OCI-LY3 (cell line): Measurements from ENCODE around the gene IZUMO2.
A peak's percentile ranks its signal among the peaks of the same experiment; 100 is the strongest.

ENCODE experiments used
- H2AFZ ChIP-seq: fragments of 200-600, 300-600 bp; shearing (Covaris generic); 2 replicates; pipeline ENCODE4 v1.6.0; 2014; ENCODE audit warnings: antibody characterized with exemption, low read depth, low read length
- H3K27ac ChIP-seq: fragments of 200-600, 300-600 bp; sonication (generic); 2 replicates; pipeline ENCODE4 v1.5.1; 2014; ENCODE audit warnings: mild to moderate bottlenecking, low read length, moderate library complexity, mixed read lengths
- H3K27me3 ChIP-seq: fragments of 200-600, 300-600 bp; sonication (generic); 2 replicates; pipeline ENCODE4 v1.6.1; 2014; ENCODE audit warnings: low read depth, low read length, mixed read lengths
- H3K36me3 ChIP-seq: fragments of 200-600, 300-600 bp; sonication (generic); replicated peaks from 2 replicates; pipeline ENCODE3; 2014; ENCODE audit warnings: low read depth, low read length, mixed read lengths
- H3K4me1 ChIP-seq: fragments of 300-600, 200-600 bp; sonication (generic); 2 replicates; pipeline ENCODE4 v1.6.1; 2014; ENCODE audit warnings: low read length, mixed read lengths
- H3K4me2 ChIP-seq: fragments of 200-600, 300-600 bp; sonication (generic); 2 replicates; pipeline ENCODE4 v1.6.1; 2014; ENCODE audit warnings: low read length, mixed read lengths
- H3K4me3 ChIP-seq: fragments of 300-600, 200-600 bp; sonication (generic); 2 replicates; pipeline ENCODE4 v1.5.1; 2014; ENCODE audit warnings: antibody characterized with exemption, mild to moderate bottlenecking, low read length, moderate library complexity
- H3K79me2 ChIP-seq: fragments of 300-600, 200-600 bp; shearing (Covaris generic); 2 replicates; pipeline ENCODE4 v1.6.1; 2014; ENCODE audit warnings: mild to moderate bottlenecking, low read length, mixed read lengths
- H3K9ac ChIP-seq: fragments of 300-600, 200-600 bp; shearing (Covaris generic); 2 replicates; pipeline ENCODE4 v1.6.0; 2014; ENCODE audit warnings: mild to moderate bottlenecking, low read length, moderate library complexity
- H3K9me3 ChIP-seq: fragments of 200-600, 300-600 bp; shearing (Covaris generic); 2 replicates; pipeline ENCODE4 v1.6.1; 2014; ENCODE audit warnings: low read length, mixed read lengths; ENCODE audit not compliant: insufficient read depth
- H4K20me1 ChIP-seq: fragments of 200-600, 300-600 bp; sonication (generic); 2 replicates; pipeline ENCODE4 v1.6.1; 2016; ENCODE audit warnings: low read length, mixed read lengths; ENCODE audit not compliant: insufficient read depth
- EZH2phosphoT487 ChIP-seq: fragments of 200-600 bp; shearing (Covaris generic); IDR thresholded peaks from 2 replicates; pipeline ENCODE4 v1.6.1; 2018; ENCODE audit warnings: antibody characterized with exemption, mixed run types, low read depth
- TF ChIP-seq, protein P1 (sequence below): fragments of 200-600, 300-600 bp; sonication (generic); IDR thresholded peaks from 2 replicates; pipeline ENCODE4 v1.5.1; 2014; ENCODE audit warnings: antibody characterized with exemption, low read length, low read depth

The IZUMO2 gene

DNA sequence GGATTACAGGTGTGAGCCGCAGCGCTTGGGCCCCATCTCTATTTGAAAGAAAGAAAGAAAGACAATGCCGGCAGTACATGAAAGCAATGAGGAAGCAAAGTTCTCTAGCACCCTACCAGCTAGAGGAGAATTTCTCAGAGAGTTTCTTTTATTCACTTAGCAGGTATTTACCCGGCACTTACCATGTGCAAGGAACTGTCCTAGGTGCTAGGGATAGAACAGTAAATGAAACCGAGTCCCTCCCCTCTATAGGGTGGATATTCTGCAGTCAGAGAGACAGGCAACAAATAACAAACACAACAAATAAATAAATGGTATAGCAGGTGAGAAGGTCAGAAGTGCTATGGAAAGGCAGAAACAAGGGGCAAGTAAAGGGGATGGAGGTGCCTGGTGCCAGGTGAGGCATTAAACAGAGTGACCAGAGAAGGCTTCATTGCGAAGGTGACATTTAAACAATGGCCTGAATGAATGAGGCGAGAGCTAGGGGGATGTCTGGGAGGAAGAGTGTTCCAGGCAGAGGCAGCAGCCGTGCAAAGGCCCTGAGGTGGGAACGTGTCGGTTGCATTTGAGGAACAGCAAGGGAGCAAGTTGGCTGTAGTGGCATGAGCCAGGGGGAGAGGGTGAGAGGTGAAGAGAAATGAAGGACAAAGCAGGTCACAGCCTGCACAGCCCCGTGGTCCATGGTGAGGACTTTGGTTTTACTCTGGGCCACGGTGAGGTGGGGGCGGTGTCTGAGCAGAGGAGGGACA lies 29.6 kb upstream of the IZUMO2 start:
- Histone ChIP-seq H3K4me1 (peaks cover 31% of the 10 kb centered on the region), H3K27ac (no peak overlapping the region), H3K4me2 (no peak overlapping the region), H3K79me2 (no peaks in the 10 kb centered on the region), H2AFZ (no peak overlapping the region), H3K9me3 (no peaks in the 10 kb centered on the region; the same call in 1 of the 2 replicates), H3K9ac (no peak overlapping the region), H3K36me3 (no peaks in the 10 kb centered on the region), H3K27me3 (peaks cover 37% of the 10 kb centered on the region), H4K20me1 (no peaks in the 10 kb centered on the region), H3K4me3 (no peak overlapping the region)
- no peak for TF ChIP-seq EZH2phosphoT487
- TF ChIP-seq, protein P1, sequence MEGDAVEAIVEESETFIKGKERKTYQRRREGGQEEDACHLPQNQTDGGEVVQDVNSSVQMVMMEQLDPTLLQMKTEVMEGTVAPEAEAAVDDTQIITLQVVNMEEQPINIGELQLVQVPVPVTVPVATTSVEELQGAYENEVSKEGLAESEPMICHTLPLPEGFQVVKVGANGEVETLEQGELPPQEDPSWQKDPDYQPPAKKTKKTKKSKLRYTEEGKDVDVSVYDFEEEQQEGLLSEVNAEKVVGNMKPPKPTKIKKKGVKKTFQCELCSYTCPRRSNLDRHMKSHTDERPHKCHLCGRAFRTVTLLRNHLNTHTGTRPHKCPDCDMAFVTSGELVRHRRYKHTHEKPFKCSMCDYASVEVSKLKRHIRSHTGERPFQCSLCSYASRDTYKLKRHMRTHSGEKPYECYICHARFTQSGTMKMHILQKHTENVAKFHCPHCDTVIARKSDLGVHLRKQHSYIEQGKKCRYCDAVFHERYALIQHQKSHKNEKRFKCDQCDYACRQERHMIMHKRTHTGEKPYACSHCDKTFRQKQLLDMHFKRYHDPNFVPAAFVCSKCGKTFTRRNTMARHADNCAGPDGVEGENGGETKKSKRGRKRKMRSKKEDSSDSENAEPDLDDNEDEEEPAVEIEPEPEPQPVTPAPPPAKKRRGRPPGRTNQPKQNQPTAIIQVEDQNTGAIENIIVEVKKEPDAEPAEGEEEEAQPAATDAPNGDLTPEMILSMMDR = no peak

DNA sequence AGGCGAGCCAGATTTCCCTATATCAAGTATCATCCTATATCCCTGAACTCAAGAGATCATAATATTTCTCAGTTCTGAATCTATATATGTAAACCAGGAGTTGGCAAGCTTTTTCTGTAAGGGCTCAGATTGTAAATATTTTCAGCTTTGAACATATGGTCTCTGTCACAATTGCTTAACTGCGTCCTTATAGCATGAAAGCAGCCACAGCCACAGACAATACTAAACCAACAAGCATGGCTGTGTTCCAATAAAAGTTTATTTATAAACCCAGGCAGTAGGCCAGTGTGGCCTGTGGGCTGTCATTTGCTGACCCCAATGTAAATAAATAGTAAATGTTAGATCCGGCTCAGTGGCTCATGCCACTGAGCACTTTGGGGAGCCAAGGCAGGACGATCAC lies 28.1 kb upstream of the IZUMO2 start:
- no peak overlapping the region for H2AFZ ChIP-seq
- no peak for TF ChIP-seq EZH2phosphoT487
- TF ChIP-seq, protein P1 = no peak
- no peak overlapping the region for H3K27ac ChIP-seq
- no peaks in the 10 kb centered on the region; the same call in 1 of the 2 replicates for H3K9me3 ChIP-seq
- no peak overlapping the region for H3K4me2 ChIP-seq
- H4K20me1 ChIP-seq = no peaks in the 10 kb centered on the region
- H3K79me2 ChIP-seq = no peaks in the 10 kb centered on the region
- peaks cover 23% of the 10 kb centered on the region for H3K27me3 ChIP-seq
- H3K9ac ChIP-seq = no peak overlapping the region
- H3K36me3 ChIP-seq = no peaks in the 10 kb centered on the region
- no peak overlapping the region for H3K4me3 ChIP-seq
- peaks cover 31% of the 10 kb centered on the region for H3K4me1 ChIP-seq

DNA sequence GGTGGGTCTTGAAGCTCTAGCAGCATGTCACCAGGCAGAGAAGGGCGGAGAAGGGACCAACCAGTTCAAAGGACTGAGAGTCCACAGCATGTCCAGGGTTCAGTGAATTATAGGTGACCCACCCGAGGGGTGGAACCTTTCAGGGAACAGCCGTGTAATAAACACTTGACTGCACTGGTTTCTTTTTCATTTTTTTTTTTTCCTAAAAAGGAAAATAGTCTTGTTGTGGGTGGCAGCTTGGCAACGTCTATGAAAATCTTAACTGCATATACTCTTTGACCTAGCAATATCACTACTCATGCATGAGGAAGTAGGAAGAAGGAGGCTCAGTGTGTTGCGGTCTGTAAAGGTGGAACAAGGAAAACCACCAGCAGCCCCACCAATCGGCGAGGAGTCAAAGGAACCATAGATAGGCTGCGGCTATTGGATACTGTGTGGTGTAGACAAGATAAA lies 27.4 kb upstream of the IZUMO2 start:
- Histone ChIP-seq H3K79me2 (no peaks in the 10 kb centered on the region), H3K9me3 (no peaks in the 10 kb centered on the region; the same call in 1 of the 2 replicates), H3K27ac (peak overlapping the region; percentile 66), H3K4me3 (peak overlapping the region; percentile 34; the same call in 1 of the 2 replicates), H2AFZ (no peak overlapping the region), H3K36me3 (no peaks in the 10 kb centered on the region), H3K9ac (peak overlapping the region; percentile 31; the same call in 1 of the 2 replicates), H4K20me1 (no peaks in the 10 kb centered on the region), H3K4me2 (peak overlapping the region; percentile 57), H3K27me3 (peaks cover 16% of the 10 kb centered on the region), H3K4me1 (peaks cover 29% of the 10 kb centered on the region)
- TF ChIP-seq, protein P1 = no peak
- no peak for TF ChIP-seq EZH2phosphoT487

DNA sequence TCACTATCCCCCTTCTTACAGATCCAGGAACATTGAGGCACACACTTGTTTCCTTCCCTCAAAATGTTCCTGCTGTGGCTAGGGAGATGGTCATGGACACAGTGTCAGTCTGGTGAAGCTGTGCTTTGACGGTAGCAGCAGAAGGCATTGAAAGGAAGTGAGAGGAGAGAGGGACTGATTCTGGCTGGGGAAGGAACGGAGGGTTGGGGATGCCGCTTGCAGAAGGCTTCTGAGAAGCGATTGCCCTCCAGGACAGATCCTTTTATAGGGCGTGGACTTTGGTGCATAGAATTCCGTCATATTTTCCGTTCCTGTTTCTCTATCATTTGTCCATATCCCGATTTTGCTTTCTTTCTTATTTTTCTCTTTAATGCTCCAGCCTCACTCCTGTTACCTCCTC lies 26.2 kb upstream of the IZUMO2 start:
- Histone ChIP-seq H3K27ac (no peak overlapping the region), H3K4me3 (no peak overlapping the region), H3K4me1 (peaks cover 23% of the 10 kb centered on the region), H3K4me2 (no peak overlapping the region), H3K9ac (no peak overlapping the region), H3K79me2 (no peaks in the 10 kb centered on the region), H2AFZ (no peak overlapping the region), H3K9me3 (no peaks in the 10 kb centered on the region; the same call in 1 of the 2 replicates), H3K36me3 (no peaks in the 10 kb centered on the region), H3K27me3 (0 out of 2 replicates have a peak, but pooled peaks cover 9% of the 10 kb centered on the region), H4K20me1 (no peaks in the 10 kb centered on the region)
- TF ChIP-seq, protein P1 = no peak
- TF ChIP-seq EZH2phosphoT487 = no peak
